Neutrophil (primary cell): ENCODE data around the gene ZNF213.

Experiments
- H3K27ac ChIP-seq: fragments of 200-600 bp; sonication (generic); 2 replicates; pipeline ENCODE4 v1.5.1; 2016; ENCODE audit warnings: mild to moderate bottlenecking, moderate library complexity
- H3K27me3 ChIP-seq: fragments of 200-600 bp; sonication (generic); 2 replicates; pipeline ENCODE4 v1.6.0; 2016; ENCODE audit warnings: mild to moderate bottlenecking
- H3K36me3 ChIP-seq: fragments of 200-600 bp; sonication (generic); 2 replicates; pipeline ENCODE4 v1.5.1; 2017
- H3K4me1 ChIP-seq, 2 experiments: fragments of 200-600 bp in 1 of 2; sonication (generic) in 1 of 2; 1 replicate in 1 of 2; 2 replicates in 1 of 2; pipeline versions ENCODE4 v1.5.1 to v1.6.1; 2013 to 2016; ENCODE audit warnings: low read depth in 1 of 2, low read length in 1 of 2, mild to moderate bottlenecking in 1 of 2, moderate library complexity in 1 of 2; ENCODE audit not compliant: control insufficient read depth in 1 of 2, insufficient read depth in 1 of 2
- H3K4me3 ChIP-seq, 2 experiments: fragments of 200-600 bp in 1 of 2; sonication (generic) in 1 of 2; 1 replicate in 1 of 2; 2 replicates in 1 of 2; pipeline ENCODE4 v1.5.1; 2013 to 2016; ENCODE audit warnings: low read depth in 1 of 2, low read length in 1 of 2, mild to moderate bottlenecking in 1 of 2, moderate library complexity in 1 of 2
- H3K9me3 ChIP-seq: fragments of 200-600 bp; sonication (generic); 2 replicates; pipeline ENCODE4 v1.5.1; 2016
- CTCF ChIP-seq: fragments of 200-600 bp; sonication (generic); IDR thresholded peaks from 2 replicates; pipeline ENCODE4 v1.5.1; 2016; ENCODE audit warnings: antibody characterized with exemption

The ZNF213 gene

GRCh38 chr16:3155181-3155580 is 20.4 kb downstream of the ZNF213 start:
- TF ChIP-seq CTCF = no peak
- H3K27ac ChIP-seq = no peak overlapping the region
- H3K4me1 ChIP-seq = peaks cover 49 to 50% of the 10 kb centered on the region in 2 experiments
- no peak overlapping the region for H3K4me3 ChIP-seq
- H3K27me3 ChIP-seq = peaks cover 93% of the 10 kb centered on the region
- no peaks in the 10 kb centered on the region for H3K36me3 ChIP-seq
- H3K9me3 ChIP-seq = no peaks in the 10 kb centered on the region

GRCh38 chr16:3155972-3156371 is 21.1 kb downstream of the ZNF213 start:
- no peak overlapping the region for H3K27ac ChIP-seq
- TF ChIP-seq CTCF = no peak
- H3K36me3 ChIP-seq = no peaks in the 10 kb centered on the region
- H3K4me1 ChIP-seq = peaks cover 44% of the 10 kb centered on the region in 2 experiments
- H3K9me3 ChIP-seq = no peaks in the 10 kb centered on the region
- H3K4me3 ChIP-seq = no peak overlapping the region
- peaks cover 93% of the 10 kb centered on the region for H3K27me3 ChIP-seq

GRCh38 chr16:3157229-3158025 is 22.6 kb downstream of the ZNF213 start:
- peaks cover 93% of the 10 kb centered on the region for H3K27me3 ChIP-seq
- H3K36me3 ChIP-seq = no peaks in the 10 kb centered on the region
- peak overlapping the region; percentile 81 for H3K4me3 ChIP-seq
- H3K4me1 ChIP-seq = peaks cover 29 to 34% of the 10 kb centered on the region in 2 experiments
- H3K9me3 ChIP-seq = no peaks in the 10 kb centered on the region
- H3K27ac ChIP-seq = peak overlapping the region; percentile 63
- no peak for TF ChIP-seq CTCF

- TF ChIP-seq CTCF = no peak
- Histone ChIP-seq H3K4me3 (peak overlapping the region; percentile 81), H3K9me3 (no peaks in the 10 kb centered on the region), H3K4me1 (peaks cover 24 to 29% of the 10 kb centered on the region in 2 experiments), H3K27me3 (peaks cover 93% of the 10 kb centered on the region), H3K27ac (peak overlapping the region; percentile 63), H3K36me3 (no peaks in the 10 kb centered on the region)
These were observed 23.2 kb downstream of the ZNF213 start for GRCh38 chr16:3158026-3158509.

- H3K9me3 ChIP-seq = no peaks in the 10 kb centered on the region
- no peak for TF ChIP-seq CTCF
- H3K4me1 ChIP-seq = peaks cover 28 to 33% of the 10 kb centered on the region in 2 experiments
- no peaks in the 10 kb centered on the region for H3K36me3 ChIP-seq
- peaks cover 91% of the 10 kb centered on the region for H3K27me3 ChIP-seq
- H3K4me3 ChIP-seq = peak overlapping the region; percentile 81
- H3K27ac ChIP-seq = peak overlapping the region; percentile 63
These were observed 23.9 kb downstream of the ZNF213 start for GRCh38 chr16:3158510-3159314.
